CD14-positive monocyte (primary cell): ENCODE measurements around the gene OR12D2. TPM values are rescaled to one million over a fixed set of nuclear protein-coding genes. Genes with fewer than 3 reads are reported as not detected.

Source experiments
- DNase-seq, 3 donors: peaks; one replicate each; pipeline ENCODE4 v3.0.0-alpha.2; 2011 to 2022
- H2AFZ ChIP-seq: 2 replicates; pipeline ENCODE4 v1.6.0; 2012; ENCODE audit warnings: mild to moderate bottlenecking, low read depth, low read length, inconsistent platforms; ENCODE audit not compliant: insufficient read depth, poor library complexity, severe bottlenecking
- H3K27ac ChIP-seq, 2 donors: 1 replicate in 1 of 2; 2 replicates in 1 of 2; pipeline ENCODE4 v1.5.1; 2012 to 2013; ENCODE audit warnings: low read length in 2 of 2, control low read depth in 1 of 2, inconsistent platforms in 1 of 2, low read depth in 1 of 2, mild to moderate bottlenecking in 1 of 2
- H3K27me3 ChIP-seq, 2 donors: one replicate each; pipeline versions ENCODE4 v1.6.0 to v1.6.1; 2011 to 2013; ENCODE audit warnings: low read length in 2 of 2; ENCODE audit not compliant: control insufficient read depth in 2 of 2, insufficient read depth in 2 of 2
- H3K36me3 ChIP-seq, 2 donors: replicated peaks in 1 of 2; 1 replicate in 1 of 2; 2 replicates in 1 of 2; pipeline versions ENCODE4 v1.5.1 to v1.6.1; 2012 to 2013; ENCODE audit warnings: low read length in 2 of 2, control low read depth in 1 of 2, inconsistent platforms in 1 of 2, mild to moderate bottlenecking in 1 of 2; ENCODE audit not compliant: insufficient read depth in 2 of 2, control insufficient read depth in 1 of 2
- H3K4me1 ChIP-seq, 2 donors: 1 replicate in 1 of 2; 2 replicates in 1 of 2; pipeline versions ENCODE4 v1.5.1 to v1.6.1; 2012 to 2013; ENCODE audit warnings: low read length in 2 of 2, control low read depth in 1 of 2, inconsistent platforms in 1 of 2, mild to moderate bottlenecking in 1 of 2, moderate library complexity in 1 of 2; ENCODE audit not compliant: insufficient read depth in 2 of 2, control insufficient read depth in 1 of 2
- H3K4me2 ChIP-seq: replicated peaks from 2 replicates; pipeline ENCODE3; 2012; ENCODE audit warnings: low read length, moderate library complexity, mild to moderate bottlenecking; ENCODE audit not compliant: poor library complexity, severe bottlenecking; ENCODE audit errors: extremely low read depth
- H3K4me3 ChIP-seq, 3 experiments: fragments of 200-600 bp in 1 of 3; sonication (generic) in 1 of 3; replicated peaks in 1 of 3; 1 replicate in 2 of 3; 2 replicates in 1 of 3; pipeline ENCODE4 v1.5.1; 2011 to 2013; ENCODE audit warnings: low read length in 3 of 3, mild to moderate bottlenecking in 3 of 3, control low read depth in 2 of 3, low read depth in 2 of 3, inconsistent platforms in 1 of 3, moderate library complexity in 1 of 3
- H3K79me2 ChIP-seq: 2 replicates; pipeline ENCODE4 v1.6.0; 2012; ENCODE audit warnings: mild to moderate bottlenecking, control low read depth, inconsistent platforms, low read length, moderate library complexity; ENCODE audit not compliant: insufficient read depth
- H3K9ac ChIP-seq: 2 replicates; pipeline ENCODE4 v1.6.0; 2017; ENCODE audit warnings: low read length, mild to moderate bottlenecking; ENCODE audit not compliant: insufficient read depth, poor library complexity, severe bottlenecking
- H3K9me3 ChIP-seq, 2 donors: replicated peaks in 1 of 2; 1 replicate in 1 of 2; 2 replicates in 1 of 2; pipeline versions ENCODE4 v1.5.1 to v1.6.1; 2012 to 2013; ENCODE audit warnings: low read length in 2 of 2, control low read depth in 1 of 2; ENCODE audit not compliant: control insufficient read depth in 1 of 2, insufficient read depth in 1 of 2
- H4K20me1 ChIP-seq: 2 replicates; pipeline ENCODE4 v1.6.0; 2012; ENCODE audit warnings: mild to moderate bottlenecking, low read length, control low read depth, moderate library complexity; ENCODE audit not compliant: insufficient read depth
- H3K27ac Mint-ChIP-seq, 7 donors: one replicate each; pipeline ENCODE4 v1.8.0; 2020; ENCODE audit warnings: mild to moderate bottlenecking in 7 of 7, mixed read lengths in 7 of 7, moderate library complexity in 6 of 7, inconsistent platforms in 2 of 7
- H3K27me3 Mint-ChIP-seq, 3 donors: one replicate each; pipeline ENCODE4 v1.8.0; 2021 to 2022; ENCODE audit warnings: low read depth in 3 of 3, mild to moderate bottlenecking in 3 of 3, mixed read lengths in 3 of 3, moderate library complexity in 3 of 3, inconsistent platforms in 1 of 3
- H3K36me3 Mint-ChIP-seq, 2 donors: one replicate each; pipeline ENCODE4 v1.8.0; 2020; ENCODE audit warnings: mixed read lengths in 2 of 2, inconsistent platforms in 1 of 2, mild to moderate bottlenecking in 1 of 2
- H3K4me1 Mint-ChIP-seq: one replicate; pipeline ENCODE4 v1.8.0; 2020; ENCODE audit warnings: mild to moderate bottlenecking, mixed read lengths
- H3K4me3 Mint-ChIP-seq, 2 donors: one replicate each; pipeline ENCODE4 v1.8.0; 2020; ENCODE audit warnings: mild to moderate bottlenecking in 2 of 2, mixed read lengths in 2 of 2, moderate library complexity in 1 of 2
- H3K9me3 Mint-ChIP-seq, 7 donors: one replicate each; pipeline ENCODE4 v1.8.0; 2020 to 2022; ENCODE audit warnings: mixed read lengths in 7 of 7, mild to moderate bottlenecking in 6 of 7, moderate library complexity in 6 of 7, inconsistent platforms in 2 of 7
- CTCF ChIP-seq: fragments of 200-600 bp; IDR thresholded peaks from one replicate; pipeline ENCODE4 v1.8.0; 2022; ENCODE audit warnings: antibody characterized with exemption, mild to moderate bottlenecking
- WGBS: methylation state at CpG from one replicate; pipeline ENCODE4 v1.1.5; 2013; ENCODE audit warnings: missing lambda C conversion rate; ENCODE audit not compliant: insufficient coverage; 5-methylcytosine and 5-hydroxymethylcytosine counted together
- intact Hi-C, 2 donors: fragments of 100-400 bp; cut with micrococcal nuclease; formaldehyde crosslinking; loops; one replicate each; pipeline versions ENCODE4 v1.15.0 to v1.15.1; 2023
- polyA plus RNA-seq, 3 donors: library from polyadenylated mRNA; depleted of rRNA in 1 of 3; unstranded in 2 of 3; stranded (reverse) in 1 of 3; fragments of 300-500 nt in 2 of 3; fragments of >200 nt in 1 of 3; fragmentation: Illumina TruSeq in 2 of 3; gene quantifications; 1 replicate in 2 of 3; 2 replicates in 1 of 3; pipeline ENCODE4 v1.2.3, GENCODE V29; 2012 to 2021

The OR12D2 gene
- polyA plus RNA-seq, 3 donors = not detected

GRCh38 chr6:29424168-29424567 is 28.7 kb downstream of the OR12D2 start:
- Mint-ChIP-seq H3K27me3 (peaks cover 4 to 8% (median 5%) of the 10 kb centered on the region in 3 donors), H3K4me1 (no peaks in the 10 kb centered on the region), H3K9me3 (peaks cover 0 to 4% (median 1%) of the 10 kb centered on the region in 7 donors), H3K36me3 (no peaks in the 10 kb centered on the region), H3K4me3 (no peak overlapping the region), H3K27ac (no peak overlapping the region)
- H3K27me3 ChIP-seq = no peaks in the 10 kb centered on the region
- no CpG with 5 or more reads among the region's 2 CpGs for WGBS
- H3K9me3 ChIP-seq = no peaks in the 10 kb centered on the region
- H3K36me3 ChIP-seq = no peaks in the 10 kb centered on the region
- no peaks in the 10 kb centered on the region for H3K79me2 ChIP-seq
- no peak overlapping the region for H3K27ac ChIP-seq
- intact Hi-C loops = no loop called here
- no peak overlapping the region for H3K4me3 ChIP-seq
- H3K4me2 ChIP-seq = no peak overlapping the region
- H3K9ac ChIP-seq = no peak overlapping the region
- no peaks in the 10 kb centered on the region for H3K4me1 ChIP-seq
- no peak for TF ChIP-seq CTCF
- no peaks in the 10 kb centered on the region for H4K20me1 ChIP-seq
- no peak for DNase-seq
- H2AFZ ChIP-seq = no peak overlapping the region

- Histone ChIP-seq H3K36me3 (no peaks in the 10 kb centered on the region), H3K27me3 (no peaks in the 10 kb centered on the region), H3K79me2 (no peaks in the 10 kb centered on the region), H2AFZ (no peak overlapping the region), H3K27ac (no peak overlapping the region), H3K4me1 (no peaks in the 10 kb centered on the region), H3K4me3 (no peak overlapping the region), H3K9me3 (no peaks in the 10 kb centered on the region), H3K9ac (no peak overlapping the region), H4K20me1 (no peaks in the 10 kb centered on the region), H3K4me2 (no peak overlapping the region)
- no CpG with 5 or more reads among the region's 2 CpGs for WGBS
- intact Hi-C loops = no loop called here
- no peak for DNase-seq
- no peak overlapping the region for H3K4me3 Mint-ChIP-seq
- H3K27me3 Mint-ChIP-seq = peaks cover 4 to 9% (median 6%) of the 10 kb centered on the region in 3 donors
- H3K27ac Mint-ChIP-seq = no peak overlapping the region
- peaks cover 0 to 4% (median 1%) of the 10 kb centered on the region in 7 donors for H3K9me3 Mint-ChIP-seq
- no peaks in the 10 kb centered on the region for H3K4me1 Mint-ChIP-seq
- H3K36me3 Mint-ChIP-seq = no peaks in the 10 kb centered on the region
- TF ChIP-seq CTCF = no peak
Observed at GRCh38 chr6:29424575-29424974, 29.1 kb downstream of the OR12D2 start.
